ENCODE results near the gene ZNF304.

DNA sequence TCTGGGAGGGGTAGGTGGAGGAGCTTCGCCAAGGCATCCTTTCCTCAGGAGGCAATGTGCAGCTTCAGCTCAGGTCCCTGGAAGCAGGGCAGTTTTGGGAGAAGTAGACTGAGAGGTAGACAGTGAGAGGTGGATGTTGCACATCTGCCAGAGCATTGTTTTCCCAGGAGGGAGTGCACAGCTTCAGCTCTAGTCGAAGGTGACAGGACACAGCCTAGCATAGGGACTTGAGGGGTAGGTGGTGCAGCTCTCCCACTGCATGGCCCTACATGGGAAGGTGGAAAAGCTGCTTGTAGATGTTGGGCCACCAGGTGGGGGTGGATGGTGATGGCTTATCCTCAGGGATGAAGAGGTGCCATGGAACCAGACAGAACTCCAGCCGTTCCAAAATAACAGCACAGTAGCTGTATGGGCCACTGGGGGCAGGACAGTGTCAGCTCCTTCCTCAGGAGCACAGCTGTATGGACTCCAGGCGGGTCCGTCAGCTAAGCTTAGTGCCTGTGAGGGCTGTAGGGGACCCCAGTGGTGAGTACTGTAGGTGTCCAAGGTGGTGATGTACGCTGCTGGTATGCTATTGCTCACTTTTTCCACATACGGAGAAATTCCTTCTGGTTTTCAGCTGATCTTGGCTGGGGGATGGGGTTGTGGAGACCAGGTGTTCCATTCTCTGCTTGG, 48.2 kb upstream of the ZNF304 start:
- TF ChIP-seq CTCF (IDR thresholded peaks at IDR 0.05) (no peak), EP300 (IDR thresholded peaks at IDR 0.05) (no peak)
